Liver (tissue), 9 donors: ENCODE data around the gene SEMA3C. TPM values are rescaled to one million over a fixed set of nuclear protein-coding genes. Genes with fewer than 3 reads are reported as not detected.

Source experiments
- DNase-seq: peaks from one replicate; pipeline ENCODE4 v3.0.0-alpha.2; 2017; ENCODE audit warnings: low spot score
- H3K27ac ChIP-seq, 2 donors: one replicate each; pipeline ENCODE4 v1.7.0; 2013; ENCODE audit warnings: inconsistent platforms in 2 of 2, low read length in 2 of 2, control low read depth in 1 of 2, low read depth in 1 of 2, mild to moderate bottlenecking in 1 of 2
- H3K27me3 ChIP-seq, 4 donors: one replicate each; pipeline versions ENCODE4 v1.6.1 to v1.7.0; 2013; ENCODE audit warnings: low read length in 3 of 4, inconsistent platforms in 1 of 4, mild to moderate bottlenecking in 1 of 4, moderate library complexity in 1 of 4; ENCODE audit not compliant: control insufficient read depth in 4 of 4, insufficient read depth in 4 of 4
- H3K36me3 ChIP-seq, 4 donors: one replicate each; pipeline versions ENCODE4 v1.6.1 to v1.7.0; 2013; ENCODE audit warnings: low read length in 3 of 4, mild to moderate bottlenecking in 3 of 4, low read depth in 1 of 4, moderate library complexity in 1 of 4; ENCODE audit not compliant: control insufficient read depth in 4 of 4, insufficient read depth in 3 of 4
- H3K4me1 ChIP-seq, 4 donors: one replicate each; pipeline versions ENCODE4 v1.6.1 to v1.7.0; 2013; ENCODE audit warnings: low read length in 3 of 4, mild to moderate bottlenecking in 3 of 4, moderate library complexity in 1 of 4; ENCODE audit not compliant: control insufficient read depth in 4 of 4, insufficient read depth in 4 of 4
- H3K4me3 ChIP-seq, 3 donors: one replicate each; pipeline versions ENCODE4 v1.6.1 to v1.7.0; 2013; ENCODE audit warnings: low read length in 3 of 3, control low read depth in 1 of 3, low read depth in 1 of 3, mild to moderate bottlenecking in 1 of 3
- H3K9ac ChIP-seq, 2 donors: one replicate each; pipeline ENCODE4 v1.7.0; 2013; ENCODE audit warnings: low read length in 2 of 2, mild to moderate bottlenecking in 2 of 2, moderate library complexity in 2 of 2, control low read depth in 1 of 2, low read depth in 1 of 2
- H3K9me3 ChIP-seq, 4 donors: one replicate each; pipeline versions ENCODE4 v1.6.1 to v1.7.0; 2013; ENCODE audit warnings: low read length in 3 of 4; ENCODE audit not compliant: control insufficient read depth in 4 of 4
- CTCF ChIP-seq: fragments of 150-350 bp; IDR thresholded peaks from 2 replicates; pipeline ENCODE4 v1.5.1; 2017; ENCODE audit warnings: improper control_type of control experiment, low read depth, low read length; ENCODE audit not compliant: missing input control
- EGR1 ChIP-seq, 2 donors: IDR thresholded peaks; 2 replicates each; pipeline ENCODE4 v1.6.1; 2016 to 2018; ENCODE audit warnings: antibody characterized with exemption in 2 of 2, low read depth in 2 of 2
- FOXA2 ChIP-seq: IDR thresholded peaks from 2 replicates; pipeline ENCODE4 v1.6.1; 2016; ENCODE audit warnings: antibody characterized with exemption
- RAD21 ChIP-seq, 2 donors: IDR thresholded peaks; 2 replicates each; pipeline ENCODE4 v1.6.1; 2016; ENCODE audit warnings: antibody characterized with exemption in 2 of 2, mild to moderate bottlenecking in 2 of 2
- RXRA ChIP-seq, 2 donors: IDR thresholded peaks; 2 replicates each; pipeline ENCODE4 v1.6.1; 2017 to 2018; ENCODE audit warnings: antibody characterized with exemption in 2 of 2, mild to moderate bottlenecking in 1 of 2
- SP1 ChIP-seq: IDR thresholded peaks from 2 replicates; pipeline ENCODE4 v1.6.1; 2018; ENCODE audit warnings: antibody characterized with exemption, mild to moderate bottlenecking
- TAF1 ChIP-seq: conservative IDR thresholded peaks from 2 replicates; pipeline ENCODE4 v1.6.1; 2016; ENCODE audit warnings: antibody characterized with exemption, mild to moderate bottlenecking
- YY1 ChIP-seq: IDR thresholded peaks from 2 replicates; pipeline ENCODE4 v1.6.1; 2016; ENCODE audit warnings: antibody characterized with exemption, mild to moderate bottlenecking
- ZBTB33 ChIP-seq: IDR thresholded peaks from 2 replicates; pipeline ENCODE4 v1.6.1; 2016; ENCODE audit warnings: antibody characterized with exemption
- WGBS: extraction: QIAGEN DNeasy Blood & Tissue Kit; methylation state at CpG from one replicate; pipeline ENCODE4 v1.1.7; 2013; 5-methylcytosine and 5-hydroxymethylcytosine counted together
- polyA plus RNA-seq, 2 donors: library from polyadenylated mRNA; stranded (reverse) in 1 of 2; unstranded in 1 of 2; fragments of 200-250 nt in 1 of 2; fragments of >200 nt in 1 of 2; fragmentation: Nextera tagmentation in 1 of 2; extraction: Ambion mirVana in 1 of 2; gene quantifications; one replicate each; pipeline versions ENCODE4 v1.2.1 to v1.2.3, GENCODE V29; 2013 to 2015
- total RNA-seq, 2 donors: library from RNA; depleted of rRNA; stranded (reverse); fragments of >200 nt; gene quantifications; one replicate each; pipeline ENCODE4 v1.2.3, GENCODE V29; 2014
- TF ChIP-seq, protein P1 (sequence below): IDR thresholded peaks from 2 replicates; pipeline ENCODE4 v1.6.1; 2016; ENCODE audit warnings: antibody characterized with exemption, mild to moderate bottlenecking
- donor health status: healthy.
- donor health status: healthy.
- donor health status: healthy.
- donor health status: healthy.
- donor health status: healthy.

SEMA3C gene
- total and polyA plus RNA-seq, 4 donors: 0.20 to 1.8 (median 0.64) TPM

DNA sequence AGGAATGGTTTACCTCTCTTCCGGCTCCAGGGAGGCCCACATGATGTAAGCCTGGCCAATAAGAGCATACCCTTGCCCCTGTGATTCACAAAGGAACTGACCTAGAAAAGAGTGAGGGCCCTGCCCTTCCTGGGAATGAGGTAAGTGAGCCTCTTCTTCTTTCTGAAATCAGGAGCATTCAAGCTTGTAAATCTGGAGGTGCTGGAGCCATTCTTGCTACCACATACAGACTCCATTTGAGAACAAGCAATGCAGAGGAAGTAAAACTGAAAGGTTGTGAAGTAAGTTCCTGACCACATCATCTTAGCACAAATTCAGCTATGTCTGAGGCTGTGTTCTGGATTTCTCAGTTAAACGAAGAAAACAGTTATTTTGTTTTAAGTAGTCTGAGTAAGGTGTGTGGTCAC, 148.2 kb downstream of the SEMA3C start:
- DNase-seq: no peak
- Histone ChIP-seq H3K9me3 (no peaks in the 10 kb centered on the region), H3K27ac (no peak overlapping the region), H3K4me3 (no peak overlapping the region), H3K4me1 (no peaks in the 10 kb centered on the region), H3K9ac (no peak overlapping the region), H3K36me3 (no peaks in the 10 kb centered on the region), H3K27me3 (no peaks in the 10 kb centered on the region)
- WGBS: 86% methylated on average over 2 of the region's 2 CpGs
- TF ChIP-seq, protein P1, sequence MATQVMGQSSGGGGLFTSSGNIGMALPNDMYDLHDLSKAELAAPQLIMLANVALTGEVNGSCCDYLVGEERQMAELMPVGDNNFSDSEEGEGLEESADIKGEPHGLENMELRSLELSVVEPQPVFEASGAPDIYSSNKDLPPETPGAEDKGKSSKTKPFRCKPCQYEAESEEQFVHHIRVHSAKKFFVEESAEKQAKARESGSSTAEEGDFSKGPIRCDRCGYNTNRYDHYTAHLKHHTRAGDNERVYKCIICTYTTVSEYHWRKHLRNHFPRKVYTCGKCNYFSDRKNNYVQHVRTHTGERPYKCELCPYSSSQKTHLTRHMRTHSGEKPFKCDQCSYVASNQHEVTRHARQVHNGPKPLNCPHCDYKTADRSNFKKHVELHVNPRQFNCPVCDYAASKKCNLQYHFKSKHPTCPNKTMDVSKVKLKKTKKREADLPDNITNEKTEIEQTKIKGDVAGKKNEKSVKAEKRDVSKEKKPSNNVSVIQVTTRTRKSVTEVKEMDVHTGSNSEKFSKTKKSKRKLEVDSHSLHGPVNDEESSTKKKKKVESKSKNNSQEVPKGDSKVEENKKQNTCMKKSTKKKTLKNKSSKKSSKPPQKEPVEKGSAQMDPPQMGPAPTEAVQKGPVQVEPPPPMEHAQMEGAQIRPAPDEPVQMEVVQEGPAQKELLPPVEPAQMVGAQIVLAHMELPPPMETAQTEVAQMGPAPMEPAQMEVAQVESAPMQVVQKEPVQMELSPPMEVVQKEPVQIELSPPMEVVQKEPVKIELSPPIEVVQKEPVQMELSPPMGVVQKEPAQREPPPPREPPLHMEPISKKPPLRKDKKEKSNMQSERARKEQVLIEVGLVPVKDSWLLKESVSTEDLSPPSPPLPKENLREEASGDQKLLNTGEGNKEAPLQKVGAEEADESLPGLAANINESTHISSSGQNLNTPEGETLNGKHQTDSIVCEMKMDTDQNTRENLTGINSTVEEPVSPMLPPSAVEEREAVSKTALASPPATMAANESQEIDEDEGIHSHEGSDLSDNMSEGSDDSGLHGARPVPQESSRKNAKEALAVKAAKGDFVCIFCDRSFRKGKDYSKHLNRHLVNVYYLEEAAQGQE: no peak

DNA sequence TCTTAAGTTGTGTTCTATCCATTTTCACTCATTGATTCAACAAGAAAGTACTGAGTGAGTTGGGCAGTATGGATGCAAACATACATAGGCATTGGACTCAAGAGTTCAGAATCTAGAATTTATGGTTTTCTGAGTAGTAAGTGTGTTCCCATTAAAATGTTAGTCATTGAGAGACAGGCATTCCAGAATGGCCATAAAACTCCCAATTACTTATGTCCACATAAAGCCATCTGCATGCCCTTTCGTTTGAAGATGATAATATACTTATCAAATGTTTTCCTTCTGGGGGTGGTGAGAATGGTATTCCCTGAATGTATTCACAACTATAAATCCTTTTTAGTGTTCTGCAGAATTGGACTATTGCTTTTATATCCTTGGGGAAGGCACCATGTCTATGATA, 148.8 kb downstream of the SEMA3C start:
- no peak overlapping the region for H3K9ac ChIP-seq
- no peak for DNase-seq
- H3K4me1 ChIP-seq: no peaks in the 10 kb centered on the region
- no peak overlapping the region for H3K4me3 ChIP-seq
- TF ChIP-seq TAF1 (no peak), EGR1 (IDR thresholded peaks at IDR 0.05; ENCODE audit: low read depth in 2 of 2) (no peak), RAD21 (IDR thresholded peaks at IDR 0.05) (no peak), ZBTB33 (no peak), FOXA2 (no peak), RXRA (IDR thresholded peaks at IDR 0.05) (no peak), SP1 (no peak)
- H3K9me3 ChIP-seq: no peaks in the 10 kb centered on the region
- no peak overlapping the region for H3K27ac ChIP-seq
- H3K36me3 ChIP-seq: no peaks in the 10 kb centered on the region
- 68% methylated on average over 1 of the region's 1 CpG for WGBS
- no peaks in the 10 kb centered on the region for H3K27me3 ChIP-seq

- H3K4me1 ChIP-seq: no peaks in the 10 kb centered on the region
Measured at GRCh38 chr7:80768756-80769155, 150.1 kb downstream of the SEMA3C start.

More at GRCh38 chr7:80768756-80769155, 150.1 kb downstream of the SEMA3C start:
- TF ChIP-seq SP1 (no peak), CTCF (no peak), RAD21 (IDR thresholded peaks at IDR 0.05) (no peak), EGR1 (IDR thresholded peaks at IDR 0.05; ENCODE audit: low read depth in 2 of 2) (no peak), ZBTB33 (no peak), YY1 (no peak), RXRA (IDR thresholded peaks at IDR 0.05) (no peak), FOXA2 (no peak)
- Histone ChIP-seq H3K27me3 (peaks cover 0 to 4% (median 0%) of the 10 kb centered on the region in 4 donors), H3K9me3 (no peaks in the 10 kb centered on the region), H3K36me3 (no peaks in the 10 kb centered on the region), H3K9ac (no peak overlapping the region), H3K4me3 (no peak overlapping the region), H3K27ac (no peak overlapping the region)
- 67% methylated on average over 1 of the region's 1 CpG for WGBS
- DNase-seq: no peak
